HG03558 (cell line): ENCODE measurements around the gene ALOX15B.
"Not testable (repeated sequence)": the region's sequence is repeated elsewhere in the genome, so short reads cannot be mapped to it uniquely, and the experiment has no call there.

ENCODE experiments used
- ATAC-seq: cut with Tn5 transposase; IDR thresholded peaks from one replicate; pipeline ENCODE4 v1.9.1; 2021; ENCODE audit warnings: moderate number of reproducible peaks; ENCODE audit not compliant: unreplicated experiment; ENCODE audit errors: extremely low read depth

ALOX15B gene

DNA sequence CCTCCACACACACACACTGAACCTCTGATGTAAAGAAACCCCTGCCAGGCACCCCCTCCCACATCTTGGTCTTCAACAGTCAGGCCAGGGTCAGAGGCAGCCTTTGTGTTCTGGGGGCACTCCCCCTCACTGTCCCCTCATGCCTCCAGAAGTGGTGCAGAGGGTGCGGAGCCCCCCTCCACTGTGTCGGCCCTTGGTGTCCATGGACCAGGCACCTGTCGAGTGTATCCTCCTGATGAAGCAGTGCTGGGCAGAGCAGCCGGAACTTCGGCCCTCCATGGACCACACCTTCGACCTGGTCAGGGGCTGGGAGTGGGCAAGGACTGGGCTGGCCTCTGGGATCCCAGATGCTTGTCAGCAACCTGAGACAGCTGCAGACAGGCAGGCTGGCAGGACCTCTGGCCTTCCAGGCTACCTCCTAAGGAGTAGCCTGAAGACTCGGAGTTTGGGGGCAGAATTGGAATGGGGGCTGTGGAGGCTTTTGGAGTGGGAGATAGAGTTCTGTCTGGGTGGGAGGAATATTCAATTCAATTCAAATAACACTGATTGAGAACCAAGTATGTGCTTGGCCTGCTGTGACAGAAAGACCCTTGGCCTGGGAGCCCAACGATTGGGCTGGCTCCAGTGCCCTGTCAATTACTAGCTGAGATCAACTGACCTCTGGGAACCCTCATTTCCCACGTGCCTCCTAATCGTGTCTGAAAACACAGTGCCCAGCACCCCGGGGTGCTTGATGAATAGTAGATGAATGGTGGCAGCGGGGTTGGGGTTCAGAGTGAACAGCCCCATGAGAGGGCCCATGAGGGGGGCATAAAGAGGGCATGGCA is 24.9 kb upstream of the ALOX15B start:
- no peak for ATAC-seq

DNA sequence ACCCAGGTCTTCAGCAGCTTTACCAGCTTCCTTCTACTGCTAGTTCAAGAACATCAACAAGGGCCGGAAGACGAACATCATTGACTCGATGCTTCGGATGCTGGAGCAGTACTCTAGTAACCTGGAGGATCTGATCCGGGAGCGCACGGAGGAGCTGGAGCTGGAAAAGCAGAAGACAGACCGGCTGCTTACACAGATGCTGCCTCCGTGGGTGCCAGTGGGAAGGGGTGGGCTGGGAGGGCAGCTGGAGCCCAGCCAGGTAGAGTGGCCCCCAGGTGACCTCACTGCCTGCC is 24.4 kb upstream of the ALOX15B start:
- no peak for ATAC-seq

DNA sequence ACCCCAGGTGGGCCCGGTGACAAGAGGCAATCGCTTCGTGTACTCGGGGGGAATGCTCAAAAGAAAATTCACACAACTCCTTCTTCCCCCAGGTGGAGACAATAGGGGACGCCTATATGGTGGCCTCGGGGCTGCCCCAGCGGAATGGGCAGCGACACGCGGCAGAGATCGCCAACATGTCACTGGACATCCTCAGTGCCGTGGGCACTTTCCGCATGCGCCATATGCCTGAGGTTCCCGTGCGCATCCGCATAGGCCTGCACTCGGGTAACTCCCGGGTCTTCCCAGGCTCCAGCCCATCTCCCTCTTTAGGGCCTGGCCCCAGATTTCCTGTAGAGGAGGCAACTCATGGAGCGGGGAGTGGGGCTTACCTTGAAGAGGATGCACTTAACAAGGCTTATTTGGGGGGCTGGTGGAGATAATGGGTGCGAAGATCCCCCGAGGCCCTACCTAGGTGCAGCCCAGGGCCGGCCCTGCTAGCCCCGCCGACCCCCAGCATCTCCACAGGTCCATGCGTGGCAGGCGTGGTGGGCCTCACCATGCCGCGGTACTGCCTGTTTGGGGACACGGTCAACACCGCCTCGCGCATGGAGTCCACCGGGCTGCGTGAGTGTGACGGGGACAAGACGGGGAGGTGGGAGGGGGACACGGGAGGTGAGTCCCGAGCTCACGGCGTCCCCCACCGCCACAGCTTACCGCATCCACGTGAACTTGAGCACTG is 23.5 kb upstream of the ALOX15B start:
- no peak for ATAC-seq

DNA sequence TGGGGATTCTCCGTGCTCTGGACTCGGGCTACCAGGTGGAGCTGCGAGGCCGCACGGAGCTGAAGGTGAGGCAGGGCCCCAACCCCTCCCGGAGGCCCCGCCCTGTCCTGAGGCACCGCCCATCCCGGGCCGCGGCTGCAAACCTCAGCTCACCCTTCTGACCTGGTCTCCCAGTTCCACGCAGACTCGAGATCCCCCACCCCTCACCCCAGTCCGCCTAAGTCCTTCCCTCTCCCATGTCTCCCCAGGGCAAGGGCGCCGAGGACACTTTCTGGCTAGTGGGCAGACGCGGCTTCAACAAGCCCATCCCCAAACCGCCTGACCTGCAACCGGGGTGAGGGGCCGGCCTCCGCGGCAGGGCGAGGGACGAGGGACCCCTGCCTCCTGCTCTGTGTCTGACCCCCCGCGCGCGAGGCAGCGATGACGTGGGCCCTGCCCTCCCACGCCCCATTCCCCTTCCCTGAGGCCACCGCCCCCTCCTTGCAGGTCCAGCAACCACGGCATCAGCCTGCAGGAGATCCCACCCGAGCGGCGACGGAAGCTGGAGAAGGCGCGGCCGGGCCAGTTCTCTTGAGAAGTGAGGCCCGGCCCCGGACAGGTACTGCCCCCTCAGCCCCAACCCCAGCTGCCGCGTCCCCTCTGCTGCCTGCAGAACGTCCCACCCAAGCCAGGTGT is 22.8 kb upstream of the ALOX15B start:
- no peak for ATAC-seq

DNA sequence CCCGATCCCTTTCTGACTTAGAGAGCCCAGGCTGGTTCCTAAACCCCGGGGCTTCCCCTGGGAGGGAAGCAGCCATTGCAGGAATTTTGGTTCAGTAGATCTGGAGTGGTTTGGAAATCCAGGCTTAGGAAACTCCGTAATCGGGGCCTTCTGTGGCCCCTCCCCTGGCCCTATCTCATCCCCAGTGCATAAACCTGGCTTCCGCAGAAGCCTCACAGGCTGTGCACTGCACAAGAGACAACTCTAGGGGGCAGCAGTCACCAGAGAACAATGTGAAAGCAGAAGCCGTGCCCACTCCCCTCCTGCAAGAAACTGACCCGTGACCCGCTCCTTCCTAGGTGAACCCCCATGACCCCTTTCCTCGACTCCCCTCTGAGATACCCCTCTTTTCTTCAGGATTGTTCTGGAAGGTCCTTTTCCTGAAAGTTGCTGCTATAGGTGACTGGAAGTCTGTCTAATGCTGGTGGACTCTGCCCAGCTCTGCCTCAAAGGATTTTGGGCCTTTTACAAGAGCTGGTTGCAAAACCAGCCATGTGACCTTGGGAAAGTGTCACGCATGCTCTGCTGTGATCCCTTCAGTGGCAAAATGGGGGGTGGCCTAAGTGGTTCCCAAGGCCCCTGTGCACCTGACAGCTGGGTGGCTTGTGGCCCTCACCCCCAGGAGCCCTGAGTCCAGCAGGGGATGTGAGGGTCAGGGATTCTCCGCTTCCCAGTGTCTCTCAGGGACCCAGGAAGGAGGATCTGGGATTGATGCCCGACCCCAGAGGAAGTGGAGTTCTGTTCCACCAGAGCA is 22.0 kb upstream of the ALOX15B start:
- ATAC-seq: no peak

DNA sequence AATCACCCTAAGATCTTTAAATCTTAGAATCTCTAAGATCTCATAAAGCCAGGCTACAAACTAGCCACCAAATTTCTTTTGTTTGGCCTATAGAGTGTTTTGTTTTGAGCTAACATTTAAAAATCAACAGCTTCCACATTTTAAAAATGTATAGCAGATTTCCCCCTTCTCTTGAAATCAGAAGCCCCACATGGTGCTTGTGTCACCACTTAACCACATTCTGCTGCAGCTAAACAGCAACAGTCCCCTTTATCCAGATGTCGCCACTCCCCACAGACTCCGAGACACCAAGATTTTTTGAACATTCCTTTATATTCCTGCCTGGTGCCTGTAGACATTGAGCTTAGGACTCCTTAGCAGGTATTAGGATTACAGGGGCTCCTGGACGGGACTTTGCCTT is 20.4 kb upstream of the ALOX15B start:
- ATAC-seq: no peak

DNA sequence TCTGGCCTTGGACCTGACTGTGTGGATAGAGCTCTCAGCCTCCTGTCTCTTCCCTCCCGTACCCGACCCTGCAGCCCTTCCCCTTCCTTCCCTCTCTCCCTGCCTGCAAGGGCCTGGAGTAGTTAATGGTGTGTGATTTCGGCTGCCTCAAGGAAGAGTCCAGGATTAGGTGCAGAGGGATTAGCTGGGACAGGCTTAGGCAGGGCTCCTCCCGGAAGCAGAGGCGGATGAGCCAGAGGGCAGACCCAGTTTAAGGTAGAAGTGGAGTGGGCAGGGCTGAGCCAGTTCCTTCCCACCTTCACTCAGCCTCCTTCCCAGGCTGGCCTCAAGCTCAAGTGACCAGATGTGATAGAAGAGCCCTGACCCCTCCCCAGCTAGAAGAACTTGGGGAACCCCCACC is 19.7 kb upstream of the ALOX15B start:
- ATAC-seq: no peak

DNA sequence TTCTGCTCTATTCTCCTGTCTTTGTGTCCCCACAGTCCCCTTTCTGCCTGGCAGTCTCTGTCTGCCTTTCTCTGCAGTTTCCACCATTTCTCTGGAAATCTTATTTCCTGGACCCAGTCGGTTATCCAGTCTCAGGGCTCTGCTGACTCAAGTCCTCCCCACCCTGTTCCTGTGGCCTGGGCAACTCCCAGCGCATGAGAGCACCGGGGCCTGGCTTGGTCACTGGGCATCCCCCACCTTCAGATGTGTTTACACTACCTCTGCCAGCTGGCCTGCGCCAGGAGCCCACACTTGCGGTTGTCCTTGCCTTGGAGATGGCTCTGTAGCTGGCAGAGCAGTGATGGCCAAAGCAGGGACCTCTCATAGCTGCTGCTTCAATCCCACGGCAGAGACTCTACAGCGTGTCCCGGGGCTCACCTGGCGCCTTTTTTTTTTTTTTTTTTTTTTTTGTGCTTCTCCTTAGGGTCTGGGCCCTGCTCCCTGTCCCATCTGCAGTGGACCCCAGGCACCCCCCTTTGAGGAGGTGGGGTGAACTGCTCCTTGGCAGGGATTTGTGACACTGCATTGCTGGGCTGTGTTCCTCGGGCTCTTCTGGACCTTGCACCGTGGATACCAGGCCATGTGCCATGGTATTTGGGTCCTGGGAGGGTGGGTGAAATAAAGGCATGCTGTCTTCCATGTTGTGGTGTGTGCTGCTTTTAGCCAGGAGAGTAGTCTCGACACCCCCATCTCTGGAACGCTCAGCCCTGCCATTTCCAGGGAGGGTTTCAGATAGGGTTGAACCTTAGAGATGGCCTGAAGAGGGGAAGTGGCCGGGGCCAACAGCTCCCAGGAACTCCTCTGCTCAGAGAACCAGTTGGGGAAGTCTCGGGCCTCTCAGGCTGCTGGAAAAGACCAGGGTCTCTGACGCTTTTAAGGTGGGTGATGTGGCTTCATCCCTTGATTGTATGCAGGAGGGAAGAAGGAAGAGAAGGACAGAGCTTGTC is 18.9 kb upstream of the ALOX15B start:
- no peak for ATAC-seq

DNA sequence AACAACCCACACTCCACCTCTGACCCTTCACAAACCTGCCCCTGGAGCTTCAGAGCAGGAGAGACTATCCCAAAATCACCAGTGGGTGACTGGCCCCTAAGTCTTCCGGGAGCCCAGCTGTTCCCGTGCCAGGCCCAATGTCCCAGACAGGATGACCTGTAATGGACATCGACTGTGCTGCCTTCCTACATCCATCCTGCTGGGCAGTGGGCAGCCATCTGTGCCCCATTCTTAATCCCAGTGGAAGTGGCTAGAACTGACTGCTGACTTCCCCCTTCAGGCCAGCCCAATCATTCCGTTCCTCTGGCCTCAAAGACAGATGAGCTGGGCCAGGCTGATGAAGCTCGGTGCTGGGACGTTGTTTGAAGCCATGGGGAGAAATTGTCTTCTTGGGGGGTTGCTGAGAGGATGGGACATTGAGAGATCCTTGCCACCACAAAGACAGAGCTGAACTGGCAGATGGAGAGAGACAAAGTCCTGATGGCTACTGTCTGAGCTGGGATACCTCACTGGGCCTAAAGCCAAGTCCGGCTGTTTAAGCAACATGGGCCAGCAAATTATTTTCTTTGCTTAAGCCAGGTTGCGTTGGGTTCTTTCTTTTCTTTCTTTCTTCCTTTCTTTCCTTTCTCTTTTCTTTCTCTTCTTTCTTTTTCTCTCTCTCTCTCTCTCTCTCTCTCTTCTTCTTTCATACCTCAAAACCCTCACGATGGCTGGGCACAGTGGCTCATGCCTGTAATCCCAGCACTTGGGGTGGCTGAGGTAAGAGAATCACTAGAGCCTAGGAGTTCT is 17.9 kb upstream of the ALOX15B start:
- no peak for ATAC-seq

DNA sequence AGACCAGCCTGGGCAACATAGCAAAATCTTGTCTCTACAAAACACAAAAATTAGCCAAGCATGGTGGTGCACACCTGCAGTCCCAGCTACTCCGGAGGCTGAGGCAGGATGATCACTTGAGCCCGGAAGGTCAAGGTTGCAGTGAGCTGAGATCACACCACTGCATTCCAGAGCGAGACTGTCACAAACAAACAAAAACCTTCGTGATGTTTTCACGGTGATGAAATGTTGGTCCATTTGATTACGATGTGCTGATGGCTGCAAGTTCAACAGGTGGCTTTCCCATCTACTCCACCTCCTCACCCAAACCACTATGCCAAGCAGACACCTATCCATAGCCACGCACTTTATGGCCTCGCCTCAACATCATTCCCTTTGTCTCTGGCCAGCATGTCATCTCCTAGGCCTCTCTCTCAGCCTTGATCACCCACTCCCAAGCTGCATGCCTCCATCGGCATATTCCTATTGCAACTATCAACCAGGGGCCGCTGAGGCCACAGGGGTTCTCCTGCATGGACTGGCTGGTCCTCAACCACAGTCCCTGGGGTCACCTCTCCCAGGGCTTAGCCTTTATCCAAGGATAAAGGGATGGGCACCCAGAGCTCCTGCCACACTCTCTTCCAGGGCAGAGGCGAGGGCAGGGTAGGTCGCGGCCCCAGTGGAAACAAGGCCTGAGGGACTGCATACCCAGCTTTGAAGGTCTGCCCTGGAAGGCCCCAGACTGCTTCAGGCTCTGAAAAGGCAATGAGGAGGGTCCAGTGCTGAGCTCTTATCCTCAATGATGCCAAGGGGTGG is 17.1 kb upstream of the ALOX15B start:
- no peak for ATAC-seq

DNA sequence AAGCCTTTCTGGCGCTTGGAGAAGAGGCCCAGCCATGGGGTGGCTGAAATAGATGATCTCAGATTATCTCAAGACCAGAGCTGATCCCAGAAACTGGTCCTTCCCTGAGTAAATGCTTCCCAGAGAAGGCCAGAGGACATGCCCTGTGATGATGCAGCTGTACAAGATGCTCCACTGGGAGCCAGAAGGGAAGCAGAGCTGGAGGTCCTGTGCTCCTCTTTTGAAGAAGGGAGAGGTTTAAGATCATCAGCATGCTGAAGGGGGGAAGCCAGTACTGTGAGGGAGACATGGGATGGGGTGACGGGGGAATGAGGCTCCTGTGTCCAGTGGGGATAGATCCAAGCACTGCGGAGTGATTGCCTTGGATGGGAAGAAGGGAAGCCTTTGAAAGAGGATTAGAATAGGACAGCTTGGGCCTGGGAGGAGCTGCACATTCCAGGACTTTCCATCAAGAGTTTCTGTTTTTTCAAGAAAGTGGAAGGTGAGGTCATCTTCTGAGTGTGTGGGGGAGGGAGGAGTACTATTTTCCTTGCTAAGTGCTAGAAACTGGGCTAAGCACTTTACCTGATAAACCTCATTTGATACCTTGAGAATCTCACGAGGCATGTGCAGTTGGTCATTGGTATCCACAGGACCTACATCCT is 16.4 kb upstream of the ALOX15B start:
- ATAC-seq: no peak

DNA sequence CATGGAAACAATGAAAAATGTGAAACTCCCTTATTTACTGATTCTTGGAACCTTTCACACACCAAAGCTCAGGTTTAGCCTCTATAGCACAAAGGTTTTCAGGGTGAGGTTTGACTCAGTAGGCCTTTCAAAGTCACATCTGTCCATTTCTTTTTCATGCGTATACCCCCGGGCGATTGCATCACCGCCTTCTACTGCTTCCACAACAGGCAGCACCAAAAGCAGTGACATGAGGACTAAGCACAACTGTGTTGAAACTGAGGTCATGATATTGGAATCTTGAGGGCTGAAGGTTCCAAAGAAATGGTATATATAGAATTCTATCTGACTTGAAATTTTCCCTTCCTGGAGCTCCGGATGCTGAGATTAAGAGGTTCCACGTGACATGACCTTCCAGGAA is 14.7 kb upstream of the ALOX15B start:
- not testable (repeated sequence) for ATAC-seq

DNA sequence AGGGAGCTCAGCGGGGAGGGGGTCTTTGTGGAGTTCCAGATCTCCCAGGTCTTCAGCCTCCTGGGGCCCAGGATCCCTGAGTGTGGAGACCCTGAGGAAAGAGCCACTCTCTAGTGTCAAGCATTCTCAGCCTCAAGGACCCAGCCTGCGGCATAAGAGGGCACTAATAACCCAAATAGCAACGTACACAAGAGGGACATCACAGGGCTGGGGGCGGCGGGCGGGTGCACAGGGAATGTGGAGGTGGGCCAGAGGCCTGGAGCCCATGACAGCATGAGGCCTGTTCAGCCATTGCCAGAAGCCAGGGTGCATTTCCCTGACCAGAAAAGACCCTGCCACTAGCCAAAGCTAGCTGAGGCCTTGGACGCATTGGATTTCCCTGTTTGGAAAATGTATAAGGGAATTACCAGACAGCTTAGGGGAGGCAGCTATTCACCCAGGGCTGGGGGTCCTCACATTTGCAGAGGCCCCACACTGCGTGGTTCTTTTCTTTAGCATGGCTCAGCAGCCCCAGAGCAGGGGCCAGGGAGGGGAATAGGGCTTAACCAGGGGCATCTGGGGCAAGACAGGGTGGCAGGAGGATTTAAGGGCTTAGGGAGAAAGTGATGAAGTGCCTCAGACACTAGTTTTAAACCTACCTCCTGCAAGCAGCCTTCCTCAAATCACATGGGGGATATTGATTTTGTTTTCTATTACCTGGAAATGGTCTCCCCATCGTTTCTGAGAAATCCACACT is 13.5 kb upstream of the ALOX15B start:
- no peak for ATAC-seq

DNA sequence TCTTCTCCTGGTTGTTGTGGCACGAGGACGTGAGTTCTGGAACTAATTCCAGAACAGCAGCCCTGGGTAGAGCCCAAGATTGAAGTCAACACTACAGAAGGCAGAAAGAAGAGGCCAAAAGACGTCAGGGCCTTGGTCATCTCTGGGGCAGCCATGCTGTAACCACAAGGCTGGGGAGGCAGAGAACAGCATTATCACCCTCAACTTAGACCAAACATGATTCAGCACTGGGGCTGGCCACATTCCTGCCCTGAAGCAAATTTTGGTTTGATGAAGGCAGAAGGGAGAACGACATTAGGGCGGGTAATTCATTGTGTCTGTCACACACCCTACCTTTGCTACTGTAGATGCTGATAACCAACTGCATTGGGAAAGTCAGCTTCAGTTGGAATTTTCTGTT is 9.7 kb upstream of the ALOX15B start:
- ATAC-seq: no peak

DNA sequence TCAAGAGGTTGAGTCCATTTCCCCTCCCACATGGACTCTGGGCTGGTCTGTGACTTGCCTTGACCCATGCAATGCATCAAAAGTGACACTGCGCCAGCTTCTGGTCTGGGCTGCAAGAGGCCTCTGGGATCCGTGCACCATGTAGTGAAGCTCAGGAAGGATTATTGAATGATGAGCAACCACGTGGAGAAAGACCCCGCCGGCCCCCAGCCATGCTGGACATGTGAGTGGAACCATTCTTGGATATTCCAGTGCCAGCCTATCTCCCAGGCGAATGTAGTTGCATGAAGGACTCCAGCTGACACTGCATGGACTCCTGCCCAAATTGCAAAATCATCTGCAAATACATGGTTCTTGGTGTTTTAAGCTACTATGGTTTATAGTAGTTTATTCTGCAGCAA is 7.6 kb upstream of the ALOX15B start:
- no peak for ATAC-seq

DNA sequence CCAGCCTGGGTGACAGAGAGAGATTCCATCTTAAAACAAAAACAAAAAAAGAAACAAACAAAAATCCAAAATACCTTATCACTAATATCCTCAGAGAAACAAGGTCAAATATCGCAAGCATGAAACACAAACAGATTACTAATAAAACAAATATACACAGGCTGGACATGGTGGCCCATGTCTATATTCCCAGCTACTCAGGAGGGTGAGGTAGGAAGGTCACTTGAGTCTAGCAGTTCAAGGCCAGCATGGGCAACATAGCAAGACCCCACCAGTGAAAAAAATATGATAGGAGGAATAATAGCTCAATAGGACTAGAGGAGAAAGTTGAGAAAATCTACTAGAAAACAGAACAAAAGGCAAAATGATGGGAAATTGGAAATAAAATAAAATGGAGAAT is 6.9 kb upstream of the ALOX15B start:
- ATAC-seq: no peak

DNA sequence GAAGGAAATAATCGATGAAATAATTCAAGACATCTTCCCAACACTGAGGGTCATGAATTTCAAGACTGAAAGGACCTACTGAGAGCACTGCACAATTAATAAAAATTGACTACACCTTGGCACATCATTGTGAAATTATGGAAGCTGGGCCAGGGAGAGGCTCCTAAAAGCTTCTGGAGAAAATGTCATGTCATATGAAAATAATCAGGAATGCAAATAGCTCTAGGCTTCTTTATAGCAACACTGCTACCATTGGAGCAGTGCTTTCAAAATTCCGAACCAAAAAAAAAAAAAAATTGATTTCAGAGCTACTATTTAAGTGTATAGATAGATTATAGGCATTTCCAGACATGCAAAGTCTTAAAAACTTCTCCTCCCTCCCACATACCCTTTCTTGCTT is 6.4 kb upstream of the ALOX15B start:
- ATAC-seq: no peak
